HG03159 (cell line): ENCODE data around the gene ARL6IP5.

ENCODE experiments used
- ATAC-seq: cut with Tn5 transposase; IDR thresholded peaks from one replicate; pipeline ENCODE4 v1.9.1; 2021; ENCODE audit warnings: mild to moderate bottlenecking, moderate library complexity; ENCODE audit not compliant: unreplicated experiment

The ARL6IP5 gene

GRCh38 chr3:69116162-69116561, 31.4 kb downstream of the ARL6IP5 start:
- ATAC-seq: no peak

GRCh38 chr3:69116897-69117296, 32.2 kb downstream of the ARL6IP5 start:
- no peak for ATAC-seq

- no peak for ATAC-seq
These were observed 33.8 kb downstream of the ARL6IP5 start for GRCh38 chr3:69118555-69118954.

- no peak for ATAC-seq
These were observed 34.4 kb downstream of the ARL6IP5 start for GRCh38 chr3:69119138-69119537.

- no peak for ATAC-seq
These were observed 34.9 kb downstream of the ARL6IP5 start for GRCh38 chr3:69119681-69120080.

GRCh38 chr3:69120879-69121464, 36.2 kb downstream of the ARL6IP5 start:
- peak; percentile 89 for ATAC-seq

GRCh38 chr3:69121513-69121912, 36.8 kb downstream of the ARL6IP5 start:
- ATAC-seq: no peak

GRCh38 chr3:69121950-69122349, 37.2 kb downstream of the ARL6IP5 start:
- ATAC-seq: no peak

- ATAC-seq: no peak
These were observed 37.7 kb downstream of the ARL6IP5 start, which contains the start of gene LMOD3 for GRCh38 chr3:69122403-69122802. LMOD3 (minus strand) TSS chr3:69122595; CDS start chr3:69122386, 209 bp downstream.

- ATAC-seq: no peak
These were observed 41.5 kb downstream of the ARL6IP5 start for GRCh38 chr3:69126216-69126615.

GRCh38 chr3:69126999-69127398, 42.3 kb downstream of the ARL6IP5 start:
- no peak for ATAC-seq

GRCh38 chr3:69128509-69128908, 43.8 kb downstream of the ARL6IP5 start:
- ATAC-seq: no peak

- no peak for ATAC-seq
These were observed 44.8 kb downstream of the ARL6IP5 start for GRCh38 chr3:69129531-69129930.

GRCh38 chr3:69130689-69131088, 46.0 kb downstream of the ARL6IP5 start:
- peak; percentile 98 for ATAC-seq

GRCh38 chr3:69137005-69137404, 52.3 kb downstream of the ARL6IP5 start:
- no peak for ATAC-seq

- ATAC-seq: no peak
These were observed 52.7 kb downstream of the ARL6IP5 start for GRCh38 chr3:69137412-69137811.

- no peak for ATAC-seq
These were observed 56.6 kb downstream of the ARL6IP5 start for GRCh38 chr3:69141313-69141712.

- no peak for ATAC-seq
These were observed 57.4 kb downstream of the ARL6IP5 start for GRCh38 chr3:69142090-69142489.

- no peak for ATAC-seq
These were observed 58.2 kb downstream of the ARL6IP5 start for GRCh38 chr3:69142797-69143454.

GRCh38 chr3:69143612-69144011, 58.9 kb downstream of the ARL6IP5 start:
- ATAC-seq: no peak

- no peak for ATAC-seq
These were observed 60.0 kb downstream of the ARL6IP5 start for GRCh38 chr3:69144631-69145245.

- no peak for ATAC-seq
These were observed 61.0 kb downstream of the ARL6IP5 start for GRCh38 chr3:69145688-69146087.
